ENCODE data around the gene CCDC86. TPM values are rescaled to one million over a fixed set of nuclear protein-coding genes. Genes with fewer than 3 reads are reported as not detected.
A peak's percentile ranks its signal among the peaks of the same experiment; 100 is the strongest.

The CCDC86 gene
- total and polyA plus RNA-seq, 9 of the 15 experiments (the other 6 are each of a cell fraction or from before 2014, with no cell fraction given): 4.6 to 102 (median 25.2) TPM

DNA sequence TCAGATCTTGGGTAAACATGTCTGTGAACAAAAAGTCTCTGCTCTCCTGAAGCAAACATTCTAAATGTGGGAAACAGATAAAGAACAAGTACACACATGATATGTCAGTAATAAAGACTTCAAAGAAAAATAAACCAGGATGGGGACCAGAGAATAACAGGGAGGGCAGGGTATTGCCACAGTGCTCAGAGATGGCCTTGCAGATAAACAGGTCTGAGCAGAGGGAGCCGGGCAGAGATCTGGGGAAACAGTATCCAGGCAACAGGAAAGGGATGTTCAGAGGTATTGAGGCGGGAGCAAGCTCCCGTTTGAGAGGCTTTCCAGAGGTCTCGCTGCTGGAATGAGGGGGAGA, 2.9 kb downstream of the CCDC86 start:
- TF ChIP-seq DDX20 (tag; IDR thresholded peaks at IDR 0.05; ENCODE audit: low read depth): no peak
- no peak for TF ChIP-seq CBX5 (IDR thresholded peaks at IDR 0.05; ENCODE audit: borderline replicate concordance, low read depth)
- no peak for TF ChIP-seq EHMT2 (IDR thresholded peaks at IDR 0.05)
- TF ChIP-seq CEBPB (tag; IDR thresholded peaks at IDR 0.05): peak; percentile 36; the same call in 1 of the 2 replicates
- peak; percentile 68; the same call in 1 of the 2 replicates for TF ChIP-seq RFX1 (IDR thresholded peaks at IDR 0.05)
- no peak for TF ChIP-seq PTTG1 (tag; IDR thresholded peaks at IDR 0.05; ENCODE audit: low read depth)
- no peak for TF ChIP-seq DPF2 (IDR thresholded peaks at IDR 0.05)
- peak overlapping the region; percentile 89 for H3K4me2 ChIP-seq (ENCODE audit: insufficient read depth, low read length)
- peaks cover 24 to 51% of the 10 kb centered on the region in 2 experiments for H3K4me1 ChIP-seq (replicated peaks in 1 of 2; ENCODE audit: control insufficient read depth in 2 of 2, insufficient read depth in 2 of 2, low read length in 2 of 2)
- H4K20me1 ChIP-seq (replicated peaks; ENCODE audit: control insufficient read depth, insufficient read depth, low read length): peaks cover 3% of the 10 kb centered on the region; the same call in 1 of the 2 replicates
- no peaks in the 10 kb centered on the region for H3K27me3 ChIP-seq (ENCODE audit: control insufficient read depth in 2 of 2, insufficient read depth in 2 of 2, low read length in 2 of 2)
- intact Hi-C loops (cut with micrococcal nuclease) (no loop called here), in situ Hi-C loops (cut with MboI) (no loop called here)
- FAIRE-seq (peak; percentile 51), ATAC-seq (no peak), DNase-seq (ENCODE audit: extremely low read depth in 1 of 4, low spot score in 3 of 4) (no peak)
- peak overlapping the region; percentile 74 for H3K4me3 ChIP-seq
- H3K9me3 ChIP-seq (replicated peaks; ENCODE audit: control insufficient read depth, insufficient read depth, low read depth, low read length): no peaks in the 10 kb centered on the region
- peaks cover 3% of the 10 kb centered on the region for H3K9me1 ChIP-seq (ENCODE audit: control insufficient read depth, insufficient read depth, low read length)
- no peak overlapping the region for H3K27ac ChIP-seq (ENCODE audit: extremely low read depth, low read depth, low read length)
- peaks cover 53% of the 10 kb centered on the region for H3K36me3 ChIP-seq (ENCODE audit: control insufficient read depth, insufficient read depth, low read length)
- 25% methylated on average over 4 of the region's 4 CpGs for WGBS (ENCODE audit: insufficient coverage, low coverage, missing lambda C conversion rate)
- peaks cover 55% of the 10 kb centered on the region for H3K79me2 ChIP-seq (ENCODE audit: control insufficient read depth, insufficient read depth, low read length)
- POLR2A ChIA-PET: interaction anchor here (0.6 kb wide), 1 partner anchor 32 kb away, joined by 3 read pairs; no protein-coding TSS in a partner anchor
- CTCF ChIA-PET (ENCODE audit: low intra/inter-chr PET ratio): no interaction called here
- H2AFZ ChIP-seq (ENCODE audit: low read depth, low read length): no peak overlapping the region
- H3K9ac ChIP-seq (ENCODE audit: insufficient read depth in 1 of 2, low read depth in 2 of 2, low read length in 2 of 2): peak overlapping the region; percentile 81 to 84; a peak in 3 of 4 replicates
- BruUV-seq (replicated peaks): no TSS peak

DNA sequence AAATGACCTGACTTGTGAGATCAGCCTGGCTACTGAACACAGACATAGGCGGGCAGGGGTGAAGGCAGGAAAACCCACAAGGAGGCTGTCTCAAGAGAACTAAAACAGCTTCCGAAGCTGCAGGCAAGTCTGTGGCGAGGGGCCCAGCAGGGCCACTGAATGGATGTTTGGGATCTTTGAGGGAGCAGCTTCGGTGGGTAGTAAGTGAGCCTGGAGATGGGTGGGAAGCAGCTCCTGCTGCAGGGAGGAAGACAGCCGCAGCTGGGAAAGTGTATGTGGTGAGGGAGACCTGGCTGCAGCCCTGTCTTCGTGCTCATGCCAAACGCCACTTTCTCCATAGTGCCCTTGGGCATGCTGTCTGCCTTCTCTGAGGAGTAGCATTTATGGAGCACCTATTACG, 3.4 kb downstream of the CCDC86 start:
- Histone ChIP-seq H3K27ac (ENCODE audit: extremely low read depth, low read depth, low read length) (no peak overlapping the region), H2AFZ (ENCODE audit: low read depth, low read length) (no peak overlapping the region), H3K4me2 (ENCODE audit: insufficient read depth, low read length) (peak overlapping the region; percentile 89; the same call in 1 of the 2 replicates), H3K9me3 (replicated peaks; ENCODE audit: control insufficient read depth, insufficient read depth, low read depth, low read length) (no peaks in the 10 kb centered on the region), H3K4me1 (replicated peaks in 1 of 2; ENCODE audit: control insufficient read depth in 2 of 2, insufficient read depth in 2 of 2, low read length in 2 of 2) (peaks cover 24 to 56% of the 10 kb centered on the region in 2 experiments), H3K9me1 (ENCODE audit: control insufficient read depth, insufficient read depth, low read length) (peaks cover 3% of the 10 kb centered on the region), H3K36me3 (ENCODE audit: control insufficient read depth, insufficient read depth, low read length) (peaks cover 57% of the 10 kb centered on the region), H3K9ac (ENCODE audit: insufficient read depth in 1 of 2, low read depth in 2 of 2, low read length in 2 of 2) (peak overlapping the region; percentile 4 to 84; a peak in 2 of 4 replicates), H4K20me1 (replicated peaks; ENCODE audit: control insufficient read depth, insufficient read depth, low read length) (peaks cover 3% of the 10 kb centered on the region; the same call in 1 of the 2 replicates), H3K79me2 (ENCODE audit: control insufficient read depth, insufficient read depth, low read length) (peaks cover 55% of the 10 kb centered on the region), H3K4me3 (peak overlapping the region; percentile 74), H3K27me3 (ENCODE audit: control insufficient read depth in 2 of 2, insufficient read depth in 2 of 2, low read length in 2 of 2) (no peaks in the 10 kb centered on the region)
- intact Hi-C loops (cut with micrococcal nuclease) (no loop called here), in situ Hi-C loops (cut with MboI) (no loop called here)
- BruUV-seq (replicated peaks): no TSS peak
- FAIRE-seq (no peak), ATAC-seq (no peak), DNase-seq (ENCODE audit: extremely low read depth in 1 of 4, low spot score in 3 of 4) (no peak)
- ChIA-PET POLR2A (no interaction called here), CTCF (ENCODE audit: low intra/inter-chr PET ratio) (no interaction called here)
- 79% methylated on average over 8 of the region's 8 CpGs for WGBS (ENCODE audit: insufficient coverage, low coverage, missing lambda C conversion rate)
- no peak for TF ChIP-seq KLF16 (IDR thresholded peaks at IDR 0.05)
- no peak for TF ChIP-seq RBM39 (optimal IDR thresholded peaks at IDR 0.05; ENCODE audit: low read depth, low read length)
- TF ChIP-seq, protein P1, sequence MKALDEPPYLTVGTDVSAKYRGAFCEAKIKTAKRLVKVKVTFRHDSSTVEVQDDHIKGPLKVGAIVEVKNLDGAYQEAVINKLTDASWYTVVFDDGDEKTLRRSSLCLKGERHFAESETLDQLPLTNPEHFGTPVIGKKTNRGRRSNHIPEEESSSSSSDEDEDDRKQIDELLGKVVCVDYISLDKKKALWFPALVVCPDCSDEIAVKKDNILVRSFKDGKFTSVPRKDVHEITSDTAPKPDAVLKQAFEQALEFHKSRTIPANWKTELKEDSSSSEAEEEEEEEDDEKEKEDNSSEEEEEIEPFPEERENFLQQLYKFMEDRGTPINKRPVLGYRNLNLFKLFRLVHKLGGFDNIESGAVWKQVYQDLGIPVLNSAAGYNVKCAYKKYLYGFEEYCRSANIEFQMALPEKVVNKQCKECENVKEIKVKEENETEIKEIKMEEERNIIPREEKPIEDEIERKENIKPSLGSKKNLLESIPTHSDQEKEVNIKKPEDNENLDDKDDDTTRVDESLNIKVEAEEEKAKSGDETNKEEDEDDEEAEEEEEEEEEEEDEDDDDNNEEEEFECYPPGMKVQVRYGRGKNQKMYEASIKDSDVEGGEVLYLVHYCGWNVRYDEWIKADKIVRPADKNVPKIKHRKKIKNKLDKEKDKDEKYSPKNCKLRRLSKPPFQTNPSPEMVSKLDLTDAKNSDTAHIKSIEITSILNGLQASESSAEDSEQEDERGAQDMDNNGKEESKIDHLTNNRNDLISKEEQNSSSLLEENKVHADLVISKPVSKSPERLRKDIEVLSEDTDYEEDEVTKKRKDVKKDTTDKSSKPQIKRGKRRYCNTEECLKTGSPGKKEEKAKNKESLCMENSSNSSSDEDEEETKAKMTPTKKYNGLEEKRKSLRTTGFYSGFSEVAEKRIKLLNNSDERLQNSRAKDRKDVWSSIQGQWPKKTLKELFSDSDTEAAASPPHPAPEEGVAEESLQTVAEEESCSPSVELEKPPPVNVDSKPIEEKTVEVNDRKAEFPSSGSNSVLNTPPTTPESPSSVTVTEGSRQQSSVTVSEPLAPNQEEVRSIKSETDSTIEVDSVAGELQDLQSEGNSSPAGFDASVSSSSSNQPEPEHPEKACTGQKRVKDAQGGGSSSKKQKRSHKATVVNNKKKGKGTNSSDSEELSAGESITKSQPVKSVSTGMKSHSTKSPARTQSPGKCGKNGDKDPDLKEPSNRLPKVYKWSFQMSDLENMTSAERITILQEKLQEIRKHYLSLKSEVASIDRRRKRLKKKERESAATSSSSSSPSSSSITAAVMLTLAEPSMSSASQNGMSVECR (CRISPR knock-in tag; IDR thresholded peaks at IDR 0.05): no peak
- TF ChIP-seq ZNF212 (CRISPR knock-in tag; IDR thresholded peaks at IDR 0.05): no peak
- no peak for TF ChIP-seq RFX1 (IDR thresholded peaks at IDR 0.05)
- TF ChIP-seq, protein P2, sequence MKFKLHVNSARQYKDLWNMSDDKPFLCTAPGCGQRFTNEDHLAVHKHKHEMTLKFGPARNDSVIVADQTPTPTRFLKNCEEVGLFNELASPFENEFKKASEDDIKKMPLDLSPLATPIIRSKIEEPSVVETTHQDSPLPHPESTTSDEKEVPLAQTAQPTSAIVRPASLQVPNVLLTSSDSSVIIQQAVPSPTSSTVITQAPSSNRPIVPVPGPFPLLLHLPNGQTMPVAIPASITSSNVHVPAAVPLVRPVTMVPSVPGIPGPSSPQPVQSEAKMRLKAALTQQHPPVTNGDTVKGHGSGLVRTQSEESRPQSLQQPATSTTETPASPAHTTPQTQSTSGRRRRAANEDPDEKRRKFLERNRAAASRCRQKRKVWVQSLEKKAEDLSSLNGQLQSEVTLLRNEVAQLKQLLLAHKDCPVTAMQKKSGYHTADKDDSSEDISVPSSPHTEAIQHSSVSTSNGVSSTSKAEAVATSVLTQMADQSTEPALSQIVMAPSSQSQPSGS (CRISPR knock-in tag; IDR thresholded peaks at IDR 0.05): no peak
